Inflammatory macrophage treated with lipopolysaccharide for 4 hours (primary cell): ENCODE results near the gene PCDHGB5.
"Not testable (repeated sequence)": the region's sequence is repeated elsewhere in the genome, so short reads cannot be mapped to it uniquely, and the experiment has no call there.

ENCODE experiments used
- DNase-seq: peaks from one replicate; pipeline ENCODE4 v3.0.0-alpha.2; 2020

Gene PCDHGB5

DNA sequence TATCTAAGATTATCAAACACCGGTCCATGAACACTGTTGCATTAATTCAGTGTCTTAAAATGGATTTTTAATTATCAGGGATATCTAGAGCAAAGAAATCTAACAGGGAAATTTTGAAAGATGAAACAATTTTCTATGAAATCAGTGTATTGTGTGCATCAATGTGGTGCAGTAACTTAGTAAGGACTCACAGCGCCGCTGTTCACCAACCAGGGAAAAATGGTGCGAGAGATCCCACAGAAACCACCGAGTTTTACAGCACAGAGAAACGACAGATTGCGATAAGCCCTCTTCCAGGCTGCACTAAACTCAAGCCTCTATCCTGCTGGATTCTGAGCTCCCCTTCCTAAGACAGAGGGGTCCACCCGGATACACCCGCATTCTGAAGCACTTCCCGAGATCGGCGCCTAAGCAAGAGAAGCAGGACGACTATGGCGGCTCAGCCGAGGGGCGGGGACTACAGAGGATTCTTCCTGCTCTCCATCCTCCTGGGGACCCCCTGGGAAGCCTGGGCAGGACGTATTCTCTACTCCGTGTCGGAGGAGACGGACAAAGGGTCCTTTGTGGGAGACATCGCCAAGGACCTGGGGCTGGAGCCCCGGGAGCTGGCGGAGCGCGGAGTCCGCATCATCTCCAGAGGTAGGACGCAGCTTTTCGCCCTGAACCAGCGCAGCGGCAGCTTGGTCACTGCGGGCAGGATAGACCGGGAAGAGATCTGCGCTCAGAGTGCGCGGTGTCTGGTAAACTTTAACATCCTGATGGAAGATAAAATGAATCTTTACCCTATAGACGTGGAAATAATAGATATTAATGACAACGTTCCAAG lies 15.1 kb upstream of the PCDHGB5 start, which contains the start of gene PCDHGA7:
PCDHGA7 (plus strand) TSS at position 274 of the 826 bp plus-strand sequence; CDS start at position 432, 158 bp downstream.
- DNase-seq: no peak

DNA sequence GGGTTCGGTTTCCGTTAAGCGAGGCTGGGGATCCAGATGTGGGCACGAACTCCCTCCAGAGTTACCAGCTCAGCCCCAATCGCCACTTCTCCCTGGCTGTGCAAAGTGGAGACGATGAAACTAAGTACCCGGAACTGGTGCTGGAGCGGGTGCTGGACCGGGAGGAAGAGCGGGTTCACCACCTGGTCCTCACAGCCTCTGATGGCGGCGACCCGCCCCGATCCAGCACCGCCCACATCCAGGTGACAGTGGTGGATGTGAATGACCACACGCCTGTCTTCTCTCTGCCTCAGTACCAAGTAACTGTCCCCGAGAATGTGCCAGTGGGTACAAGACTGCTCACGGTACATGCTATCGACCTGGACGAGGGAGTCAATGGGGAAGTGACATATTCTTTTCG lies 14.4 kb upstream of the PCDHGB5 start:
- DNase-seq: no peak

DNA sequence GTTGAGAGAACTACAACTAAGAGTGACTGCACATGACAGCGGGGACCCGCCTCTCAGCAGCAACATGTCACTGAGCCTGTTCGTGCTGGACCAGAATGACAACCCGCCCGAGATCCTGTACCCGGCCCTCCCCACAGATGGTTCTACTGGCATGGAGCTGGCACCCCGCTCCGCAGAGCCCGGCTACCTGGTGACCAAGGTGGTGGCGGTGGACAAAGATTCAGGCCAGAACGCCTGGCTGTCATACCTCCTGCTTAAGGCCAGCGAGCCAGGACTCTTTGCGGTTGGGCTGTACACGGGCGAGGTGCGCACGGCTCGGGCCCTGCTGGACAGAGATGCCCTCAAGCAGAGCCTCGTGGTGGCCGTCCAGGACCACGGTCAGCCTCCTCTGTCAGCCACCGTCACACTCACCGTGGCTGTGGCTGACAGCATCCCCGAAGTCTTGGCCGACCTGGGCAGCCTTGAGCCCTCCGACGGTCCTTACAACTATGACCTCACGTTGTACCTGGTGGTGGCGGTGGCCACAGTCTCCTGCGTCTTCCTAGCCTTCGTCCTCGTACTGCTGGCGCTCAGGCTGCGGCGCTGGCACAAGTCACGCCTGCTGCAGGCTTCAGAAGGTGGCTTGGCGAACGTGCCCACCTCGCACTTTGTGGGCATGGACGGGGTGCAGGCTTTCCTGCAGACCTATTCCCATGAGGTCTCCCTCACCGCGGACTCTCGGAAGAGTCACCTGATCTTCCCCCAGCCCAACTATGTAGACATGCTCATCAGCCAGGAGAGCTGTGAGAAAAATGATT lies 13.1 kb upstream of the PCDHGB5 start:
- DNase-seq: no peak

DNA sequence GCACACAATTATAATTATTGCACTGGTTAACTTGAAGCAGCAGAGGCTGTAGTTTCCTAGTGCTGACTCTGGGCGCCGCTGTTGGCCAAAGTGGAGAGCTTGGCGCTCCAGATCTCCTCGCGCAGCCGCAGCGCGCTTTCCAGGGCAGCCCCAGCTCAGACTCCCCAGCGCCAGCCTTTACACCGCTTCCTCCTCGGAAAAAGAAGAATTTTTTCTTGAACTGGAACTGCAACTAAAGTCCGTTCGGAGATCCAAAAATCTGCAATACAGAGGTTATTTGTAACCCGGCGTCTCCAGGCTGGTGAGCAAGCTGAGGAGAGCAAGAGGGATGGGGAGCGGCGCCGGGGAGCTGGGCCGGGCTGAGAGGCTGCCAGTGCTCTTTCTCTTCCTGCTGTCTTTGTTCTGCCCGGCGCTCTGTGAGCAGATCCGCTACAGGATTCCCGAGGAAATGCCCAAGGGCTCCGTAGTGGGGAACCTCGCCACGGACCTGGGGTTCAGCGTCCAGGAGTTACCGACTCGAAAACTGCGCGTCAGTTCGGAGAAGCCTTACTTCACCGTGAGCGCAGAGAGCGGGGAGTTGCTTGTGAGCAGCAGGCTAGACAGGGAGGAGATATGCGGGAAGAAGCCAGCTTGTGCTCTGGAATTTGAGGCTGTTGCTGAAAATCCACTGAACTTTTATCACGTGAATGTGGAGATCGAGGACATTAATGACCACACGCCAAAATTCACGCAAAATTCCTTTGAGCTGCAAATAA lies 10.0 kb upstream of the PCDHGB5 start, which contains the start of gene PCDHGB4:
PCDHGB4 (plus strand) TSS at position 142 of the 755 bp plus-strand sequence; CDS start at position 329, 187 bp downstream.
- peak; percentile 22 for DNase-seq

GRCh38 chr5:141388661-141389060 lies 9.1 kb upstream of the PCDHGB5 start:
- no peak for DNase-seq

GRCh38 chr5:141389153-141390042 lies 8.3 kb upstream of the PCDHGB5 start:
- DNase-seq: no peak

DNA sequence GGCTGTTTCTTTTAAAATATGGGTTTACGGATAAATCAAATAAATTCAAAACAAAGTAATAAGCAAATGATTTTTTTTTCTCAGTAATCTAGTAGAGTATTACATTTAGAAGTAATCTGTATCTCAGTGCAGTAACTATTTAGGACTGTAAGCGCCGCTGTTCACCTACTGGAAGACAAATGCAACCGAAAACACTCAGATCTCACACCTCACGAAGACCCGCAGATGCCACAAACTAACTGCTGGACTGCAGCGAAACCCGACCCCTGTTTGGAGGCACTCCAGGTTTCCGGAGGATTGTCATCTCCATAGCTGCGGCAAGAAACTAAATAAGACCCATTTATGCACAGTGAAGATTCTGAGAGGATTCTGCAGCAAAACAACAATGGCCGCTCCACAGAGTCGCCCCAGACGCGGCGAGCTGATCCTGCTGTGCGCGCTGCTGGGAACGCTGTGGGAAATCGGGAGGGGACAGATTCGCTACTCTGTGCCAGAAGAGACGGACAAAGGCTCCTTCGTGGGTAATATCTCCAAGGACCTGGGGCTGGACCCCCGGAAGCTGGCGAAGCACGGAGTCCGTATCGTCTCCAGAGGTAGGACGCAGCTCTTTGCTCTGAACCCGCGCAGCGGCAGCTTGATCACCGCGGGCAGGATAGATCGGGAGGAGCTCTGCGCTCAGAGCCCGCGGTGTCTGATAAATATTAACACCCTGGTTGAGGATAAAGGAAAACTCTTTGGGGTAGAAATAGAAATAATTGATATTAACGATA lies 5.1 kb upstream of the PCDHGB5 start, which contains the start of gene PCDHGA8:
PCDHGA8 (plus strand) TSS at position 205 of the 770 bp plus-strand sequence; CDS start at position 386, 181 bp downstream.
- no peak for DNase-seq

DNA sequence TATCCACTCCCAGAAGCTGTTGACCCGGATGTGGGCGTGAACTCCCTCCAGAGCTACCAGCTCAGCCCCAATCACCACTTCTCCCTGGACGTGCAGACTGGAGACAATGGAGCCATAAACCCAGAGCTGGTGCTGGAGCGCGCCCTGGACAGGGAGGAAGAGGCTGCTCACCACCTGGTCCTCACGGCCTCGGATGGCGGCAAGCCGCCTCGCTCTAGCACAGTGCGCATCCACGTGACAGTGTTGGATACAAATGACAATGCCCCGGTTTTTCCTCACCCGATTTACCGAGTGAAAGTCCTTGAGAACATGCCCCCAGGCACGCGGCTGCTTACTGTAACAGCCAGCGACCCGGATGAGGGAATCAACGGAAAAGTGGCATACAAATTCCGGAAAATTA lies 4.5 kb upstream of the PCDHGB5 start:
- no peak for DNase-seq

DNA sequence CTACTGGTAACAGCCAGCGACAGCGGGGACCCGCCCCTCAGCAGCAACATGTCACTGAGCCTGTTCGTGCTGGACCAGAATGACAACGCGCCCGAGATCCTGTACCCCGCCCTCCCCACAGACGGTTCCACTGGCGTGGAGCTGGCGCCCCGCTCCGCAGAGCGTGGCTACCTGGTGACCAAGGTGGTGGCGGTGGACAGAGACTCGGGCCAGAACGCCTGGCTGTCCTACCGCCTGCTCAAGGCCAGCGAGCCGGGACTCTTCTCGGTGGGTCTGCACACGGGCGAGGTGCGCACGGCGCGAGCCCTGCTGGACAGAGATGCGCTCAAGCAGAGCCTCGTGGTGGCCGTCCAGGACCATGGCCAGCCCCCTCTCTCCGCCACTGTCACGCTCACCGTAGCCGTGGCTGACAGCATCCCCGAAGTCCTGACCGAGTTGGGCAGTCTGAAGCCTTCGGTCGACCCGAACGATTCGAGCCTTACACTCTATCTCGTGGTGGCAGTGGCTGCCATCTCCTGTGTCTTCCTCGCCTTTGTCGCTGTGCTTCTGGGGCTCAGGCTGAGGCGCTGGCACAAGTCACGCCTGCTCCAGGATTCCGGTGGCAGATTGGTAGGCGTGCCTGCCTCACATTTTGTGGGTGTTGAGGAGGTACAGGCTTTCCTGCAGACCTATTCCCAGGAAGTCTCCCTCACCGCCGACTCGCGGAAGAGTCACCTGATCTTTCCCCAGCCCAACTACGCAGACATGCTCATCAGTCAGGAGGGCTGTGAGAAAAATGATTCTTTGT lies 3.2 kb upstream of the PCDHGB5 start:
- not testable (repeated sequence) for DNase-seq

- no peak for DNase-seq
Observed at GRCh38 chr5:141398608-141399007, 861 bp downstream of the PCDHGB5 start.

DNA sequence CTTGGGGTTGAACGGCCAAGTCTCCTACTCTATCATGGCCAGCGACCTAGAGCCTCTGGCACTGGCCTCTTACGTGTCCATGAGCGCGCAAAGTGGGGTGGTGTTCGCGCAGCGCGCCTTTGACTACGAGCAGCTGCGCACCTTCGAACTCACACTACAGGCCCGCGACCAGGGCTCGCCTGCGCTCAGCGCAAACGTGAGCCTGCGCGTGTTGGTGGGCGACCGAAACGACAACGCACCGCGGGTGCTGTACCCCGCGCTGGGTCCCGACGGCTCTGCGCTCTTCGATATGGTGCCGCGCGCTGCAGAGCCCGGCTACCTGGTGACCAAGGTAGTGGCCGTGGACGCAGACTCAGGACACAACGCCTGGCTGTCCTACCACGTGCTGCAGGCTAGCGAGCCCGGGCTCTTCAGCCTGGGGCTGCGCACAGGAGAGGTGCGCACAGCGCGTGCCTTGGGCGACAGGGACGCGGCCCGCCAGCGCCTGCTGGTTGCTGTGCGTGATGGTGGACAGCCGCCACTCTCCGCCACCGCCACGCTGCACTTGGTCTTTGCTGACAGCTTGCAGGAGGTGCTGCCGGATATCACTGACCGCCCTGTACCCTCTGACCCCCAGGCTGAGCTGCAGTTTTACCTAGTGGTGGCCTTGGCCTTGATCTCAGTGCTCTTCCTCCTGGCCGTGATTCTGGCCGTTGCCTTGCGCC lies 2.0 kb downstream of the PCDHGB5 start:
- no peak for DNase-seq

DNA sequence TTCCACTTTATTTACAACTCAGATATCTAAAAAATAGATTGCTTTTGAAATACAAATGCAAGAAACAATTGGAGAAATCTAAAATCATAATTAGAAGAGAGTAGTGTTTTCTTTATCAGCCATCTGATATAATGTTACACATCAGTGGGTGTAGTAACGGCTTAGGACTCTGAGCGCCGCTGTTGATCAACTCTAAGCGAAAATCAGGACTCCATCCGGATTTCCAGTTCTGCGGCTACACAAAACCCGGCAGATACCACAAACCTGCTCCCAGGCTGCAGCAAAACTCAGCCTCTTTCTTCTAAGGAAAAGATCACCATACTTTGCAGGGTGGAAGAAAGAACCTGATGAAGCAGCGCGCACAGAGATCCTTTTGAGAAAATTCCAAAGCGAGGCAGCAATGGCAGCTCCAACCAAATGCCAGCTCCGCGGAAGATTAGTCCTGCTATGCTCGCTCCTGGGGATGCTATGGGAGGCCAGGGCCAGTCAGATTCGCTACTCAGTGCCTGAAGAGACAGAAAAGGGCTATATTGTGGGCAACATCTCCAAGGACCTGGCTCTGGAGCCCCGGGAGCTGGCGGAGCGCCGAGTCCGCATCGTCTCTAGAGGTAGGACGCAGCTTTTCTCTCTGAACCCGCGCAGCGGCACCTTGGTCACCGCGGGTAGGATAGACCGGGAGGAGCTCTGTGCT lies 5.0 kb downstream of the PCDHGB5 start, which contains the start of gene PCDHGA9:
PCDHGA9 (plus strand) TSS at position 226 of the 691 bp plus-strand sequence; CDS start at position 401, 175 bp downstream.
- DNase-seq: peak; percentile 39

DNA sequence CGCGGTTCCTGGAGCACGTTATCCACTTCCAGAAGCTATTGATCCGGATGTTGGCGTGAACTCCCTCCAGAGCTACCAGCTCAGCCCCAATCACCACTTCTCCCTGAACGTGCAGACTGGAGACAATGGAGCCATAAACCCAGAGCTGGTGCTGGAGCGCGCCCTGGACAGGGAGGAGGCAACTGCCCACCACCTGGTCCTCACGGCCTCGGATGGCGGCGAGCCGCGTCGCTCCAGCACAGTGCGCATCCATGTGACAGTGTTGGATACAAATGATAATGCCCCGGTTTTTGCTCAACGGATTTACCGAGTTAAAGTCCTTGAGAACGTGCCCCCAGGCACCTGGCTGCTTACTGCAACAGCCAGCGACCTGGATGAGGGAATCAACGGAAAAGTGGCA lies 5.6 kb downstream of the PCDHGB5 start:
- DNase-seq: no peak

DNA sequence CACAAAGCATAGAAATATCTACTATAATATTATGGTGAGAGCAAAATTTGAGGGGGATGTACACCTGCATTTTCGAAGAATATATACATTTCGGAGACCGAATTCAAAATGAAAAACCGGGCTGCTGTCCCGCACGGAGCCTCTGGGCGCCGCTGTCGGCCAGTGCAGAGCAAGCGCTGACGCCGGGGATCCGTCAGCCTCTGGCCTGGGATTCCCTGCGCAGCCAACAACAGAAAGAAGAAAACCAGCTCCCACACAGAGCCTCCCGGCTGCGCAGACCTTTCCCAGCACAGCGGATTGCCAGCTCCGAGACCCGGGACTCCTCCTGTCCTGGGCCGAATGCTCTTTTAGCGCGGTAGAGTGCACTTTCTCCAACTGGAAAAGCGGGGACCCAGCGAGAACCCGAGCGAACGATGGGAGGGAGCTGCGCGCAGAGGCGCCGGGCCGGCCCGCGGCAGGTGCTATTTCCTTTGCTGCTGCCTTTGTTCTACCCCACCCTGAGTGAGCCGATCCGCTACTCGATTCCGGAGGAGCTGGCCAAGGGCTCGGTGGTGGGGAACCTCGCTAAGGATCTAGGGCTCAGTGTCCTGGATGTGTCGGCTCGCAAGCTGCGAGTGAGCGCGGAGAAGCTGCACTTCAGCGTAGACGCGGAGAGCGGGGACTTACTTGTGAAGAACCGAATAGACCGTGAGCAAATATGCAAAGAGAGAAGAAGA lies 10.2 kb downstream of the PCDHGB5 start, which contains the start of gene PCDHGB6:
PCDHGB6 (plus strand) TSS at position 232 of the 716 bp plus-strand sequence; CDS start at position 414, 182 bp downstream.
- peak; percentile 52 for DNase-seq

DNA sequence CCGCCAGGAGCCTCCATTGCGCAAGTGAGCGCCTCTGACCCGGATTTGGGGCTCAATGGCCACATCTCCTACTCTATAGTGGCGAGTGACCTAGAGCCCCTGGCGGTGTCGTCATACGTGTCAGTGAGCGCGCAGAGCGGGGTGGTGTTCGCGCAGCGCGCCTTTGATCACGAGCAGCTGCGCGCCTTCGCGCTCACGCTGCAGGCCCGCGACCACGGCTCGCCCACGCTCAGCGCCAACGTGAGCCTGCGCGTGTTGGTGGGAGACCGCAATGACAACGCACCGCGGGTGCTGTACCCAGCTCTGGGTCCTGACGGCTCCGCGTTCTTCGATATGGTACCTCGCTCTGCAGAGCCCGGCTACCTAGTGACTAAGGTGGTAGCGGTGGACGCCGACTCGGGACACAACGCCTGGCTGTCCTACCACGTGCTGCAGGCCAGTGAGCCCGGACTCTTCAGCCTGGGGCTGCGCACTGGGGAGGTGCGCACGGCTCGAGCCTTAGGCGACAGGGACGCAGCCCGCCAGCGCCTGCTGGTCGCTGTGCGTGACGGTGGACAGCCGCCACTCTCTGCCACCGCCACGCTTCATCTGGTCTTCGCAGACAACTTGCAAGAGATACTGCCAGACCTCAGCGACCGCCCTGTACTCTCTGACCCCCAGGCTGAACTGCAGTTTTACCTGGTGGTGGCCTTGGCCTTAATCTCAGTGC lies 12.0 kb downstream of the PCDHGB5 start:
- DNase-seq: no peak

GRCh38 chr5:141411575-141411974 lies 13.8 kb downstream of the PCDHGB5 start:
- no peak for DNase-seq
